HG02763 (cell line): ENCODE data around the gene KCNQ5.
"Not testable (repeated sequence)": the region's sequence is repeated elsewhere in the genome, so short reads cannot be mapped to it uniquely, and the experiment has no call there.

Experiments
- ATAC-seq: cut with Tn5 transposase; IDR thresholded peaks from one replicate; pipeline ENCODE4 v1.9.1; 2021; ENCODE audit warnings: mild to moderate bottlenecking, moderate library complexity; ENCODE audit not compliant: unreplicated experiment

The KCNQ5 gene

DNA sequence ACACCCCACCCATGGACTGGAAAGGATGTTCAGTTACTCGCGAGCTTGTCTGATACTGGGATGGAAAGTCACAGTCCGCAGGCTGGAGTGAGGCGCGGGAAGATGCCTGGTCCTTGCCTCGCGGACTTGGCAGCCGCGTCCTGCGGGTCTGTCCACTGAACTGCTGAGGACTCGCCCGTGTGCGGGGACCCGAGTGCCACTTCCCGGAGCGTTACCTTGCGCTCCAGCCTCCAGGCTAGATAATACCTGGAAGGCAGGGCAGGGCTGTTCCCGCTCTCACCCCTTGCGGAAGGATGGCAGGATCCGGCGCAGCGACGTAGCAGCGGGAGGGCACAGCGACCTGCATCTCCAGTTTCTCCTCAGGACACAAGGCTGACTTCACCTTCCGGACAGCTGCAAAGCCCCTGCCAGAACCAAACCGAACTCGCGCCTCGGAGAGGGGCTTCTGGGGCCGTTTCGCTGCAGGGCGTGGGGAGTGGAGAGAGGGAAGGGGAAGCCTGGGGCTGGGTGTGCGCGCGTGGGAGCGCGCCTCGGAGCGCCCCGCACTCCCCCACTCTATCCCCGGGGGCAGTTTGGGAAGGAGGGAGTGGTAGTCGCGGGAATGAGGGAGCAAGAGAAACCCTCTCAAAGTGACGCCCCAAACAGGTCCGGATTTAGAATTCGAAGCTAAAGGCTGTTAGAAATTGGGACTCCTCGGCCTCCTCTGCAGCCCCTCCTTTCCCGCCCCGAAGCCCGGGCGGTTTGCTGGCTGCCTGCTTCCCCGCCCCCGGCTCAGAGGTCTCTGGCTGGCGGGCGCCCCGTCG, at the start of gene KCNQ5:
KCNQ5 (plus strand) TSS at position 774 of the 803 bp plus-strand sequence.
- no peak for ATAC-seq

DNA sequence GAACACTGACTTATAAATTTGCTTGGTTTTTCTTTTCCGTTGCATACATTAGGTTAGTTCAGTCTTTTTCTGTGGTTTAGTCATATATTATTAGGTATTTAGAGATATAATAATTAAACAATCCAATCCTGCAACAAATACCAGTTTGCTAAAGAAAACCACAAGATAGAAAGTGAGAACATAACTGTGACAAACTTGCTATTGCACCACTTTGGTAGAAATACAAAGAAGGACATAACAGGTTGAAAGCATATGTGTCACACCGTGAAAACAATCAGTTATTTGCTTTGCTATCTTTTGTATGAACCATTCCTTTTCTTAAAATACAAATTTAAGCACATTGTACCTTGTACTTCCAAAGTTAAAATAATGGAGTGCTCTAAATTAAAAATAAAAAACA, 42.0 kb upstream of the KCNQ5 start:
- no peak for ATAC-seq

DNA sequence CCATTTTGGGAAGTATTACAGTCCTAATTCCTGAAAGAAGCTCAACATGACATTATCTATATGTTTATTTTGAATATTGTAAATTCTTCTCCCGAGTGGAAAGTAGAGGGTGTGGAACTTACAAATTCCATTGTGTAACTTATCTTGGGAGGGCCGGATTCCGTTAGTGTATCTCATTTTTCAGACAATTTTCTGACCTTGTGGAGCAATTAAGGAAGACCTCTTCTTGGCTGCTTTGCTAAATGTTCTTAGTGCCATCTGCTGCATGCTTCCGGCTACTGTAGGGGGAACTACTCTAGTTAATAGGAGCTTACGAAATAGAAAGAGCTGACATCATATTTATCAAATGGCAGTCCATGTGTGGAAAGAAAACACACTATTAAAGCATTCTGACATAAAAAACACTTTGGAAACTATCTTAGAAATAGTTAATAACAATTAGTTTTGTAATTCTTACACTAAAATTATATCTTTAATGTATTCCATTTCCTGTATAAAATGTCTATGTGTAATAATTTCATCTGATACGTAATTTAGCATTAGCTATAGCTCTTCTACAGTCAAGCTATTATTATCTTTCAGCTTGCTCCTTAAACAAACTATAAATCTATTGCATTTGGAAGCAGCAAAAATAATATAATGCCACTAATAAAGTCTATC, 41.5 kb upstream of the KCNQ5 start:
- no peak for ATAC-seq

DNA sequence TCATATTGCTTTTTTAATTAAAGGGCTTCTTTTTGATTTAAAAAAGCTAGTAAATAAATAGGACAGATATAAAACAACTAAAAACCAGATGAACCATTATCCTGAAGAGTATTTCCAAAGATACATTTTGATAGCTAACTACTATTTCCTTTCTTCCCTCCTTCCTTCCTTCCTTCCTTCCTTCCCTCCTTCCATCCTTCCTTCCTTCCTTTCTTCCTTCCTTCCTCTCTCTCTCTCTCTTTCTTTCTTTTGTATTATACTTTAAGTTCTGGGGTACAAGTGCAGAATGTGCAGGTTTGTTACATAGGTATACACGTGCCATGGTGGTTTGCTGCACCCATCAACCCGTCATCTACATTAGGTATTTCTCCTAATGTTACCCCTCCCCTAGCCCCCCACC, 40.9 kb upstream of the KCNQ5 start:
- ATAC-seq, result not testable (repeated sequence)

DNA sequence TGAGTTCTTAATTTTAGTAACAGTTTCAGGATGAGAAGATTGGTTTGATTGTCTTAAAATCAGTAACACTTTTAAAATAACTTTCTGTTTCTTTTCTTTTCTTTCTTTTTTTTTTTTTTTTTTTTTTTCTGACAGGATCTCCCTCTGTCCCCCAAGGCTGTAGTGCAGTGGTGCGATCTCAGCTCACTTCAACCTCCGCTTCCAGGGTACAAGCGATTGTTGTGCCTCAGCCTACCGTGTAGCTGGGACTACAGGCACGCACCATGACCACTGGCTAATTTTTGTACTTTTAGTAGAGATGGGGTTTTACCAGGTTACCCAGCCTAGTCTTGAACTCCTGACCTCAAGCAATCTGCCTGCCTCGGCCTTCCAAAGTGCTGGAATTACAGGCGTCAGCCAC, 33.7 kb upstream of the KCNQ5 start:
- ATAC-seq, result no peak

DNA sequence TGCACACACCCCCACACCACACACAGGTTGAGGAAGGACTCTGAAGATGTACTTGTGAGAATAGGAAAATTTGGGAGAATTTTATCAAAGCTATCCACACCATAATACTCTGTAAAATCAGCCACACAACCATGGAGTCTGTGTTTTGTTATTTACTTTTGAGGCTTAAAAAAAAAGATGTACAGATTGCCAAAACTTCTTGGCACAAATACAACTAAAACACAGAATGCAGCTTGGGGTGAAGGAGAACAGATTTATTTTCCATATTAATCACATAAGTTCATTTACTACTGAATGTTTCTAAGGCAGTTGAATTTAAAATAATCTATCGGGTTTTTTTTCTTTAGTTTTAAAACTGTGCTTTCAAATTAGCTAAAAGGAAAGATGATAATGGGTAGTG, 32.8 kb upstream of the KCNQ5 start:
- no peak for ATAC-seq

DNA sequence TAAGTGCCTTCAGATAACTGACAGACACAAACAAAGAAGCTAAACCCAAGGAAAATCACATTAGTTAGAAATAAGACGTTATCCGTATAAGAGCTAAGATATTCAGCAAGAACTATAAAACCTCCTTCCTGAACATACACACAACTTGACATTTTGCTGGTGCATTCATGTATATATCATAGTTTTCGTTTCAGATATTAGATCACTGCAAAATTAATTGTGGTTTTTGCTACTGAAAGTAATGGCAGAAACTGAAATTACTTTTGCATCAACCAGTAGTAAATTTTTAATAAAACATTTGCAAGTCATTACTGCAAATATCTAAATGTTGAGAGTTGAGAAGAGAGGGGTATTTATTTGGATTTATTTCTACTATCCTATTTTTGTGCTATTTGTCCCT, 26.1 kb upstream of the KCNQ5 start:
- ATAC-seq, result no peak

DNA sequence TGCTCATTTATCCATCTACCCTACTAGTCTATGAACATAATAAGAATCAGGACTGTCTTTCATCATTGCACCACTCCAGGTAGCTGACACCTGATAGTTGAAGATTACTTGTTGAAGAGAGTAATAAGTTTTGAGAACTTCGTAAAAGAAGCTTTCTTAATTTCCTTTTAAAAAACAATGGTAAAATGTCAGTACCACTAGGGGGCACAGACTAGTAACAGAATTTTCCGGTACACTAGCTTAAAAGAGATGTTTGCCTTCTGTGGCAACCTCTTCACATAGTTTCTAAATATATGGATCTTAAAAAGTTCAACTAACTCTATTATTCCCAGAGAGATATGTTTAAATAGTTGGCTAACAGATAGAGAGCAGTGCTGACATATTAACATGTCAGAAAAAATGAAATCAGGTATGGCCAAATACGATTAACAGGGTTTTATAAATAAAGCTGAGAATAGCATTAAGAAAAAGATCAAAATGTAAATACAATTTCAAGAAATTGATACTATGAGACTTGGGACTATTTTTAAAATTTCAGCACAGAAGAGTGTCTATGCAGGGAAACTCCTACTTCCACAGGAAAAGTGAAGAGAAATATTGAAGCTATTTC, 5.4 kb upstream of the KCNQ5 start:
- no peak for ATAC-seq

DNA sequence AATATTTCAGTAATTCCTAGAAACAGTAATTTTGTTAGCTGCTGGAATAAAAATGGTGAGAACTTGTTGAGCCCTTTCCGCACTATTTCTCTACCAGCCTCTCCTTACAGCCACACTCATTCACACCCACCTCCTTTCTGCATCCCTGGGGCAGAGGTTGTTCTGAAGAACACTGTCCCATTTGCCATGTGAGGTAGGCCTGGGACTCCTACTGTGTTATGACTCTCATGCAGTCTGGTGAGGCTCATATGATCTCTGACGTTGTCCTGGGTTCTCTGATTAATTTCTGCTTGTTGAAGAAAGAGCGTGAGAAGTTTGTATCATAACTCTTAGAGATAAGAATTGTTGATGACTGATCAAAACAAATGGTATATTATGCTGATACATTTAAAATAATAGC, 4.1 kb upstream of the KCNQ5 start:
- no peak for ATAC-seq

DNA sequence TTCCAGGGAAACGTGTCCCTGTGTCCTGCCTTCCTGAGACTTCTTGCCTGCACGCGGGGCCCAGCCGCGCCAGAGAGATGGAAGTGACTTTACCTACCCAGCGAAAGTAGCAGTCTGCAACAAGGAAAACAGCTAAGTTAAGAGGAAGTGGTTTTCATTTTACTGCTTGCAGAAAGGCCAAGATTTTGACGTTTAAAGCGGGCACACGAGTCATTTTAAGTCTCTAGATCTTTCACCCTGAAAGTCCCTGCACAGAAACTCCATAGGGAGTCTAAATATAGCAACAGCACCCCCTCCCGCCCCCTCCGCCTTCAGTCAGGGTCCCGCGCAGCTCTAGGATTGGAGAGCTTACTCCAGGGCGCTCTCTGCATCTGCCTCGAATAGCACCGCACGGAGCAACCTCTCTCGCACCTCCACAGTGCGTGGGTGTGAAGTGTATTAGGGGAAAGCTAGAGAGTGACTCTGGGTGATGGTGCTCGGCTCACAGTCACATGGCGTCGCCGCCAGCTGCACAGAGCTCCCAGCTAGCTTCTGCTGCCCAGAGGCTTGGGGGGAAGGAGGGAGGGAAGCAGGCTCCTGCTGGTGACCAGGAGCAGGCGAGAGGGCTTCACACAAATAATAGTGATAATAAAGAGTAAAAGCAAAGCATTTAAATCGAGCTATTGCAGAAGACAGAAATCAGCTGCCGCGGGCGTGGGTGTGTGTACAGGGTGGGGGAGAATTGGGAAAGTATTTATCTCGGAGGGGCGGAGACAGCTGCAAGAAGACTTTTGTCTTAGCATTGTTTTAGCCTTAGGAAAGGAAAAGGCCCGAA, 1.8 kb upstream of the KCNQ5 start:
- ATAC-seq, result peak; percentile 66

DNA sequence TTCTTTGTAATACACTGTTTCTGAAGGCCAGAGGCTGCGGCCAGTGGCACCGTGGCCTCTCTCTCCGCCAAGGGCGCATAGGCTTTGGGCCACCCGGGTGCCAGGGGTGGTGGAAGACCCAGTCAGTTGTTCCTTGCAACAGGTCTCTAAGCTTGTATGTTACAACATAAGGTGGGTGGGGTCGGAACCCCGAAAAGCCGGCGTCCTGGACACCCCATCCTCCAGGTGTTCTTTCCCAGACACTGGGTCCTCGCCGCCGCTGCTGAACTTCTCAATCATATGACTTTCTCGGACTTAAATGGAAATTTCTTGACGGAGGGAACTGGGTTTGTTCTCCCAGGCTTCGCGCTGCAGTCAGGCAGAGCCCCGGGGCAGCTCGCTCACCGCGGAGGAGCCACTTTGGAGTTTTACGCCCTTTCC, 983 bp upstream of the KCNQ5 start:
- no peak for ATAC-seq

DNA sequence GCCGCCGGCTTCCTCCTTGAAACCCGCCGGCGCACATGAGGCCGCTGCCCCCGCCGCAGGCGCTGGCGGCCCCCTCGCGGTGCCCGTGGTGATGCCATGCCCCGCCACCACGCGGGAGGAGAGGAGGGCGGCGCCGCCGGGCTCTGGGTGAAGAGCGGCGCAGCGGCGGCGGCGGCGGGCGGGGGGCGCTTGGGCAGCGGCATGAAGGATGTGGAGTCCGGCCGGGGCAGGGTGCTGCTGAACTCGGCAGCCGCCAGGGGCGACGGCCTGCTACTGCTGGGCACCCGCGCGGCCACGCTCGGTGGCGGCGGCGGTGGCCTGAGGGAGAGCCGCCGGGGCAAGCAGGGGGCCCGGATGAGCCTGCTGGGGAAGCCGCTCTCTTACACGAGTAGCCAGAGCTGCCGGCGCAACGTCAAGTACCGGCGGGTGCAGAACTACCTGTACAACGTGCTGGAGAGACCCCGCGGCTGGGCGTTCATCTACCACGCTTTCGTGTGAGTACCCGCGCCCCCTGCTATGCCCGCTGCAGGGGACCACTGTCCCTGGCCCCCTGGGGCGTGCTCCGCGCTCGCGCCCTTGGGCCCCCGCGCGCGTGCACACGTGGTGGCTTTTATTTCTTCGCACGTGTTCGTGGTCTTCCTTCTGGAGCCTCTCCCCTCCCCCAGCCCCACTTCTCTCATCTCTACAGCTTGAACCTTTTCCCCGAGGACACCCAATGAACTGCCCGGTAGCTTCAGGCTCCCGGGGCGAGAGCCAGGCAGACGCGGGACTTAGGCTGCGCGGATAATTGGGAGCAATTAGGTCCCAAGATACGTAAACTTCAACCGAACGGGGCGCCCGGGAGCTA, 453 bp downstream of the KCNQ5 start:
- peak; percentile 26 for ATAC-seq

DNA sequence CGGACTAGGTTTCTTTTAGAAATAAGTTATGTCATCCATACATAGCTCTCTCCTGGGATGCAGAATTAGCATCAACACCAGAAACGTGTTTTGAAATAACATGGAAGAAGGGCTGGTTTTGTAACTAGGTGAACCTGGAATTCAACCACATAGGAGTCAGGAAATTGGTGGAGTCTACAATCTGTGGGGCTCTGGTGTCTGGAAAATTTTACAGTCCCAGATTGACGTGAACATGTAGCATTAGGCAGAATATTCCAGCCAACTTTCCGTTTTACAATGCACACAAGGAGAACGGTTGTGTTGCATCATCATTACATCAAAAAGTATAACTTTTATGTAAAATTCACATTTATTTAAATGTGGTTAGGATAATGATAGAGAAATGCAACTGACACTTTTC, 1.9 kb downstream of the KCNQ5 start:
- no peak for ATAC-seq

DNA sequence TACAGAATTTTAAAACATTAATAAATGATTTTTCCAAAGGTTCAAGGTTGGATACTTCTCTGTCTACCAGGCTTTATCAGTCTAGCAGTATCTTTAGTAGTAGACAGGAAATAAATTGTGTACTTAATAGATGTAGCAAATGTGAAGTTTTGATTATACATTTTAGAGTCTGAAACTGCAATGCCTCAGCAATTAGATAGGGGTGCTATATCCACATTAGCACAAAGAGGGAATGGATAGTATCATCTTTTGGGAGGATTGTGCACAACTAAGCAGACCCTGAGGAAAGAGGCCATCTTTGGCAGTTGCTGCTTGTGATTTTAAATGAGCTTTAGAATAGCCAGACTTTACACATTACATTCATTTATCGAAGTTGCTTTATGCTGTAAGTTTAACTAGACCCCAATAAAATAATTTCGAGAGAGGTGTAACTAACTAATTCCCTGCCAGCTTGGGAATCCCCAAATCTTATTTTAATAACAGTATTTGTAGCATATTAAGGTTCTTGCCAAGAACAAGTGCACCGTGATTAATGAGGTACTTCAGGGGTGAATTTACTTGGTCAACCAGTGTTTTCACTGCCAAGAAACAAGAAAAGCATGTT, 2.8 kb downstream of the KCNQ5 start:
- ATAC-seq, result no peak

DNA sequence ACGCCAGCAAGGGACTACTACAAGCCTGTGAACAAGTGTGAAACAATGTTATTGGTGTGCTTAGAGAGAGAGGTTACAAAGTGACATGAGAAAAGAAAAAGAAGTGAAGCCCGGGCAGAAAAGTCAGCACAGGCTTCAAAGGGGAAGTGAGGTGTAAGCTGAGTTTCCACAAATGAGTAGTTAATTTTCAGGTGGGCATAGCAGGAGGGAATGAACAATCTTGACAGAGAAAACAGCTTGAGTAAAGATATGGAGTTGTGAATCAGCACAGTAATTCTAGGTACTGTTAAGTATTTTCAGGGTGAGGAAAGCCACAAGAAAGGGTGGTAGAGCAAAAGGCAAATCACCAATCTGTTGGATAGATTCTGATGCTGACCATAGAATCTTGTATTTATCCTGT, 4.3 kb downstream of the KCNQ5 start:
- peak; percentile 33 for ATAC-seq

DNA sequence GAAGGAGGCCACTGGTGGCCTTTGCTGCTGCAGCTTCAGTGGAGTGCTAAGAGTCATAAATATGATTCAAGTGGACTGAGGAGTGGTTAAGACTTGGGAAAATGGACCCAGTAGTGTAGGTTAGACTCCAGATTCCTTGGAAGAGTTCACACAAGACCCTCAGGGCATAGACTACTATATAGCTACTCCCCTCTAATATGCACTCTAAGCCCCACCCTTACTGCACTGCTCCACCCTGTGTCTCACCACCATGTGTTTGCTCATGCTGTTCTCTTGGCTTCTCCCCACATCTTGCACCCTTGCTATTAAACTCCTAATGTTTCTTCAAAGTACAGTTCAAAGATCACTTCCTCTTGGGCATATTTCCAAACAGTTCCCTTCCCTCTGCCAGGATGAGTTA, 5.7 kb downstream of the KCNQ5 start:
- no peak for ATAC-seq

DNA sequence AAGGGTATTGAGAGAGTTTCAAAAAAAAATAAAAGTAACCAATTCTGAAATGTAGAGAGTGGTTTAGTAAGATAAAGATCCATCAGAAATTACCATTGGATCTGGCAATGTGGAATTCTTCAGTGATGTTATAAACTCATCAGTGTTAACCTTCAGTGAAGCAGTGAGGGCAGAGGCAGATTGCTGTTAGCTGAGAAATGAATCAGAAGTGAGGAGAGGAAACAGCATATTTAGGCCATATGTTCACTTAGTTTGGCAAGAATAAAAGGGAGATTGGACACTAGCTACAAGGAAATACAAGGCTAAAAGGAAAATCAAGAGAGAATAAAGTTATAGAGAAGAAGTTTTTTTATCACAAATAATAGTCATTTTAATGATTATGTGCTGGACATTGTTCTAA, 9.6 kb downstream of the KCNQ5 start:
- no peak for ATAC-seq

DNA sequence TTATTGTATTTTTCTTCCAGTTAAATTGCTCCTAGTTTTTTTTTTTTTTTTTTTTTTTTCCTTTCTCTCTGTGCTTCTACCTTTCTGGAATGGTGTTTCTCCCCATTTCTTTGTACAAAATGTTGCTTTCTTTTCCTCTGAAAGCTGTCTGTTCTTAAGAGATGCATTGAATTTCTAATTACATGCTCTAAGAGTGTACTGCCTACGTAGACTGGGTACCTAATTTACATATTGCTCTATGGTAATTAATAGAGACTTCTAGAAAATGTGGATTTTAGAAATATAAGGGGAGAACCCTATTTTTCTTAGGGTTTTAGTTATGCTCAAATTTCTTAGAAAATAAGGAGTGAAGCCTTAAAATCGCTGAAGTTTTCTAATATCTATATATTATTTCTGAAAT, 13.8 kb downstream of the KCNQ5 start:
- ATAC-seq, result no peak

DNA sequence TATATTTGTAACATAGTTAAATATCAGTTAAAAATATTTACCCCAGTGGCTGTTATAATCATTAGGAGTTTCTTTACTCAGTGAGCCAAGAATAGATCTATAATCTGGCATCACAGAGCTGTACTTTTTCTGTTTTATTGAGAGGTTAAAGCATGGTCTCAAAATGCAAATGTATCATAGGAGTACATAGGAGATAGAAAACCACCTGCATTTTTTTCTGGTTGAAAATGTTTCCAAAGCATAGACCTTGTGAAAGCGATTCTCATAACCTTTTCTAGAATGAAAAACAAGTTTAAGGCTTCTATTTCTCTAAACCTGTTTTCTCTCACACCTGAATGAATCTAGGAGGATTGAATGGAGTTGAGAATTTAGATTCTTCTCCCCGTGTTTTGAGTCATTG, 14.4 kb downstream of the KCNQ5 start:
- ATAC-seq, result peak; percentile 98

DNA sequence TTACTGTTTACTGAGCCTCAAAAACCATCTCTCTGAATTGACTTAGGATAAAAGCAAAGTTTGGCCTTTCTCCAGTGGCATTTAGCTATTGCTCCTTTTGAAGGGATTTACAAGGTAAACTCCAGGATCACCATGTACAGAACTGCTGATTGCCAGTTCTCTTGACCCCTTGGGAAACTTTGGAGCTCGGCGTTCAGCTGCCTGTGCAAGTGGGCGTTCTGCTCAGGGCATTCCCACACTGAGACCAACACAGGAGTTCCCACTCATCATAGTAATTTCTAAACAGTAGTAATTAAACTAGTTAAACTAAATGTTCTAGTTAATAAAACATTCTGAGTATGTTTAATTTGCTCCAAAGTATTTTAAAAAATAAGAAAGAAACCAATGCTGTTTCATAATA, 14.9 kb downstream of the KCNQ5 start:
- ATAC-seq, result peak; percentile 11
